Ovary (tissue), 9 donors: ENCODE measurements around the gene ASB2. TPM values are rescaled to one million over a fixed set of nuclear protein-coding genes. Genes with fewer than 3 reads are reported as not detected.

ENCODE experiments used
- DNase-seq, 5 donors: peaks; one replicate each; pipeline ENCODE4 v3.0.0-alpha.2; 2019 to 2020
- H3K27ac ChIP-seq, 2 donors: fragments of 200-600 bp; one replicate each; pipeline versions ENCODE4 v1.5.1 to v1.8.0; 2019 to 2022
- H3K27me3 ChIP-seq: fragments of 200-600 bp; one replicate; pipeline ENCODE4 v1.8.0; 2022
- H3K36me3 ChIP-seq: fragments of 200-600 bp; sonication (generic); one replicate; pipeline ENCODE4 v1.5.1; 2019
- H3K4me1 ChIP-seq: one replicate; pipeline ENCODE4 v1.8.1; 2013; ENCODE audit warnings: mild to moderate bottlenecking, moderate library complexity; ENCODE audit not compliant: insufficient read depth
- H3K4me3 ChIP-seq: fragments of 200-600 bp; sonication (generic); one replicate; pipeline ENCODE4 v1.5.1; 2017
- H3K9me3 ChIP-seq, 2 donors: fragments of 200-600 bp in 1 of 2; sonication (generic) in 1 of 2; one replicate each; pipeline versions ENCODE4 v1.5.1 to v1.8.1; 2013 to 2019; ENCODE audit warnings: mild to moderate bottlenecking in 1 of 2, moderate library complexity in 1 of 2
- EP300 ChIP-seq: sonication (generic); formaldehyde crosslinking; IDR thresholded peaks from one replicate; pipeline ENCODE4 v1.6.1; 2017; ENCODE audit warnings: antibody characterized with exemption
- POLR2A ChIP-seq: fragments of 450-650 bp; IDR thresholded peaks from one replicate; pipeline ENCODE4 v1.6.1; 2017; ENCODE audit warnings: antibody characterized with exemption, mild to moderate bottlenecking, moderate library complexity
- WGBS, 3 donors: extraction: QIAGEN DNeasy Blood & Tissue Kit in 1 of 3; methylation state at CpG; one replicate each; pipeline versions ENCODE4 v1.1.5 to v1.1.7; 2013 to 2017; 5-methylcytosine and 5-hydroxymethylcytosine counted together
- intact Hi-C, 4 donors: fragments of 100-400 bp; cut with DNase I; formaldehyde crosslinking; loops; one replicate each; pipeline versions ENCODE4 v1.11.0 to v1.15.1; 2022 to 2023
- polyA plus RNA-seq, 2 donors: library from polyadenylated mRNA; stranded (reverse); fragments of 200-250 nt in 1 of 2; fragments of 350-450 nt in 1 of 2; fragmentation: Illumina TruSeq in 1 of 2; extraction: RNeasy Lipid Tissue Mini Kit (QIAGEN cat#74804) in 1 of 2; gene quantifications; one replicate each; pipeline ENCODE4 v1.2.3, GENCODE V29; 2013 to 2014
- total RNA-seq, 7 donors: library from RNA; depleted of rRNA in 2 of 7; stranded (reverse); fragments of >200 nt in 2 of 7; fragmentation: NEBNext Ultra II Directional in 3 of 7; extraction: Animal tissue kit (Norgen Biotek cat#: 25700) in 3 of 7; gene quantifications; one replicate each; pipeline versions ENCODE4 v1.1.0 to v1.2.4, GENCODE V29; 2016 to 2023
- TF ChIP-seq, protein P1 (sequence below), 3 donors: fragments of 450-650 bp in 2 of 3; fragments of 200-600 bp in 1 of 3; IDR thresholded peaks; one replicate each; pipeline versions ENCODE4 v1.5.1 to v1.8.0; 2016 to 2022; ENCODE audit warnings: antibody characterized with exemption in 3 of 3, mild to moderate bottlenecking in 1 of 3
- donor health status: DM: no; HTN: no; CAD: no; lungs with moderate emphysema.
- donor health status: DM: no; HTN: no; CAD: no.
- donor health status: Bipolar disorder and iron deficiency.
- donor health status: DM: yes; HTN: yes; CAD: no.
- donor health status: DM: no; HTN: no; CAD: no.
- donor health status: DM: yes; HTN: yes; CAD: no.

The ASB2 gene
- total and polyA plus RNA-seq, 9 donors = 1.3 to 25.6 (median 3.0) TPM

DNA sequence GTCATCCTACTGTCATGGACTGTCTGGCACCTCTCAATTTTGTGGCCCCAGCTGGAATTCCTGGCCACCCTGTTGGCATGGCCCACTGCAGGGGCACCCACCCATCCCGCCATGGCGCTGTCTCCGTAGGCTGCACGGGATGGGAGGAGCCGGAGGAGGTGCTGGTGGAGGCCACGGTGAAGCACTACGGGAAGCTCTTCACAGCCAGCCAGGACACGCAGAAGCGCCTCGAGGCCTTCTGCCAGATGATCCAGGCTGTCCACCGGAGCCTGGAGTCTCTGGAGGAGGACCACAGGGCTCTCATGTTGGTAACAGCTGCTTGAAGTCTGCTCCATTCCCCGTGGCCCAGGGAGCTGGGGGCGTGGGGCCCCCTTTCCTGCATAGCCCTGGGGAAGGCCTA lies 24.6 kb upstream of the ASB2 start:
- peaks cover under 1% of the 10 kb centered on the region for H3K4me1 ChIP-seq
- no peaks in the 10 kb centered on the region for H3K36me3 ChIP-seq
- H3K27me3 ChIP-seq = no peaks in the 10 kb centered on the region
- no peak overlapping the region for H3K27ac ChIP-seq
- intact Hi-C loops = loop anchor here in 1 of 4 donors (2.0 kb wide), 1 partner anchor 56 kb away; no protein-coding TSS in a partner anchor
- TF ChIP-seq, protein P1, sequence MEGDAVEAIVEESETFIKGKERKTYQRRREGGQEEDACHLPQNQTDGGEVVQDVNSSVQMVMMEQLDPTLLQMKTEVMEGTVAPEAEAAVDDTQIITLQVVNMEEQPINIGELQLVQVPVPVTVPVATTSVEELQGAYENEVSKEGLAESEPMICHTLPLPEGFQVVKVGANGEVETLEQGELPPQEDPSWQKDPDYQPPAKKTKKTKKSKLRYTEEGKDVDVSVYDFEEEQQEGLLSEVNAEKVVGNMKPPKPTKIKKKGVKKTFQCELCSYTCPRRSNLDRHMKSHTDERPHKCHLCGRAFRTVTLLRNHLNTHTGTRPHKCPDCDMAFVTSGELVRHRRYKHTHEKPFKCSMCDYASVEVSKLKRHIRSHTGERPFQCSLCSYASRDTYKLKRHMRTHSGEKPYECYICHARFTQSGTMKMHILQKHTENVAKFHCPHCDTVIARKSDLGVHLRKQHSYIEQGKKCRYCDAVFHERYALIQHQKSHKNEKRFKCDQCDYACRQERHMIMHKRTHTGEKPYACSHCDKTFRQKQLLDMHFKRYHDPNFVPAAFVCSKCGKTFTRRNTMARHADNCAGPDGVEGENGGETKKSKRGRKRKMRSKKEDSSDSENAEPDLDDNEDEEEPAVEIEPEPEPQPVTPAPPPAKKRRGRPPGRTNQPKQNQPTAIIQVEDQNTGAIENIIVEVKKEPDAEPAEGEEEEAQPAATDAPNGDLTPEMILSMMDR (IDR thresholded peaks at IDR 0.05) = no peak
- no peak for TF ChIP-seq POLR2A
- TF ChIP-seq EP300 = no peak
- no peaks in the 10 kb centered on the region for H3K9me3 ChIP-seq
- no peak overlapping the region for H3K4me3 ChIP-seq
- 18 to 23% (median 22%) methylated on average over 13 of the region's 13 CpGs for WGBS, 3 donors
- no peak for DNase-seq

DNA sequence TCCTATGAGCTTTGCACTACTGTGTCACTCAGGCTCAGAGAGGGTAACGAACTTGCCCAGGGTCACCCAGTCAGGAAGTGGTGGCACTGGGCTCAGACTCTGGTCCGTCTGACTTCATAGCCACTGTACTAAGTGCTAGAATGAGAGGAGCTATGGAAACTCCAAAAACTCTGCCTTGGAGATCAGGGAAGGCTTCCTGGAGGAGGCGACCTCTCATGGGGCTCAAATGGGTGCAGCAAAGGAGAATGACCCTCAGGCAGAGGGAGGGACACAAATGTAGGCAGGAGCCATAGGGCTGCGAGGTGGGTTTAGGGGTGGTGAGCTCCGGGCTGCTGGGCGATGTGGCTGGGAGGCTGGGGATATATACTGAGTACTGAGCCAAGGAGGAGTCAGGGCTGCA lies 23.9 kb upstream of the ASB2 start:
- Histone ChIP-seq H3K9me3 (no peaks in the 10 kb centered on the region), H3K4me3 (no peak overlapping the region), H3K27me3 (no peaks in the 10 kb centered on the region), H3K4me1 (peaks cover 4% of the 10 kb centered on the region), H3K27ac (no peak overlapping the region), H3K36me3 (no peaks in the 10 kb centered on the region)
- DNase-seq = no peak
- no peak for TF ChIP-seq EP300
- no peak for TF ChIP-seq POLR2A
- TF ChIP-seq, protein P1 (IDR thresholded peaks at IDR 0.05) = no peak
- intact Hi-C loops = loop anchor here in 1 of 4 donors (2.0 kb wide), 1 partner anchor 55 kb away; no protein-coding TSS in a partner anchor
- 79 to 85% (median 85%) methylated on average over 6 of the region's 6 CpGs for WGBS, 3 donors

DNA sequence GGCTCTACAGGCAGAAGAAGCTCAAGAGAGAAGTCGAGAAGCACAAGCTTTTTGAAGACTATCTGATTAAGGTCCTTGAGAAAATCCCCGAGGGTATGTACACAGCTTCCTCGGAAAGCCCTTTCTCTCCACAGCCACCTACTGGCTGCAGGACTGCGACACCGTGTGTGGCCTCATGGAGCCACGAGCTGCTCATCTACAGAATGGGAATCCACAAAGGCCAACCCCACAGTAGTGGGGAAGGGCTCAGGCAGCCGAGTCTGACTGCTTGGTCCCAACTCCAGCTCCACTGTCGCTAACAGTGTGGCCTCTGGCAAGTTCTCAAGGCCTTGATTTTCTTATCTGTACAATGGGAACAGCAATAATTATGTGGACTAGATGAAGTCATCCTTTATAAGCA lies 23.2 kb upstream of the ASB2 start:
- Histone ChIP-seq H3K36me3 (no peaks in the 10 kb centered on the region), H3K4me1 (peaks cover 4% of the 10 kb centered on the region), H3K4me3 (no peak overlapping the region), H3K27ac (no peak overlapping the region), H3K27me3 (no peaks in the 10 kb centered on the region), H3K9me3 (no peaks in the 10 kb centered on the region)
- TF ChIP-seq EP300 = no peak
- TF ChIP-seq, protein P1 (IDR thresholded peaks at IDR 0.05) = no peak
- no peak for TF ChIP-seq POLR2A
- intact Hi-C loops = no loop called here
- DNase-seq = no peak
- 63 to 69% (median 66%) methylated on average over 8 of the region's 8 CpGs for WGBS, 3 donors

DNA sequence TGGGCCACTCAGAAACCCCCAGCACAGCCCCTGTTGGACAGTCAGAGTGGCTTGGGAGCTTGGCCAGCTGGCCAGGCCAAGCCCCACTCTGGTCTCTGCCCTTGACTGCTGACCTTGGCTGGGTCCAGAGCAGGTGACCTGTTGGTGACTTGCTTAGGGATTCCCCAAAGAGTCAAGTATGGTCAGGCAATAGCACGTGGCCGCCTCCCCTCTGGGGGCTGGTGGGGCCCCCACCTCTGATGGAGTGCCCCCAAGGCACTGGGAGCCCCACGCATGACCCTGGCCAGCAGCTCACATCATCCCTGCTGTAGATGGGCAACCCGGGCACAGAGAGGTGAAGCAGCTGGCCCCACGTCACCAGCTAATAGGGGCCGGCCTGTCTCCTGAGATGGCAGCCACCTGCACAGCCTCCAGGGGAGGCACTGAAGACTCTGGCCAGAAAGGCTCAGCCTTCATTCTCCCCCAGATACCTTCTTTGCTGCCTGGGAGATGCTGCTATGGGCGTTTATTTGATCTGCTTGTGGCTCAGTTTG lies 22.6 kb upstream of the ASB2 start:
- Histone ChIP-seq H3K4me1 (peaks cover 4% of the 10 kb centered on the region), H3K9me3 (no peaks in the 10 kb centered on the region), H3K4me3 (no peak overlapping the region), H3K36me3 (no peaks in the 10 kb centered on the region), H3K27ac (no peak overlapping the region), H3K27me3 (no peaks in the 10 kb centered on the region)
- TF ChIP-seq EP300 (no peak), POLR2A (no peak)
- TF ChIP-seq, protein P1 (IDR thresholded peaks at IDR 0.05) = no peak
- WGBS, 3 donors = 75 to 87% (median 80%) methylated on average over 7 of the region's 7 CpGs
- no peak for DNase-seq
- intact Hi-C loops = no loop called here
